Activated CD4-positive, alpha-beta T cell treated with anti-CD3 and anti-CD28 coated beads, Interleukin-10, Interleukin-2, amounts not matched to agents 100 ng/mL and 50 ng/mL, durations not matched to agents 16 hours and 8 hours (primary cell): Measurements from ENCODE around the gene SYNE2.
"Not testable (repeated sequence)": the region's sequence is repeated elsewhere in the genome, so short reads cannot be mapped to it uniquely, and the experiment has no call there.

Experiments used
- DNase-seq: peaks from one replicate; pipeline ENCODE4 v3.0.0-alpha.2; 2020

The SYNE2 gene

GRCh38 chr14:64137657-64138290 is 285.0 kb downstream of the SYNE2 start:
- no peak for DNase-seq

GRCh38 chr14:64147126-64147790 is 294.5 kb downstream of the SYNE2 start:
- DNase-seq, result no peak

- DNase-seq, result no peak
Observed at GRCh38 chr14:64149921-64150320, 297.1 kb downstream of the SYNE2 start.

- no peak for DNase-seq
Observed at GRCh38 chr14:64158608-64159007, 305.8 kb downstream of the SYNE2 start.

- DNase-seq, result no peak
Observed at GRCh38 chr14:64159588-64159987, 306.8 kb downstream of the SYNE2 start.

GRCh38 chr14:64170181-64170580 is 317.4 kb downstream of the SYNE2 start:
- no peak for DNase-seq

GRCh38 chr14:64174922-64175782 is 322.3 kb downstream of the SYNE2 start:
- DNase-seq, result peak; percentile 21

- DNase-seq, result no peak
Observed at GRCh38 chr14:64176330-64176729, 323.5 kb downstream of the SYNE2 start.

GRCh38 chr14:64178814-64179213 is 326.0 kb downstream of the SYNE2 start:
- no peak for DNase-seq

GRCh38 chr14:64182908-64183307 is 330.1 kb downstream of the SYNE2 start:
- DNase-seq, result not testable (repeated sequence)

- no peak for DNase-seq
Observed at GRCh38 chr14:64184103-64184729, 331.4 kb downstream of the SYNE2 start.

GRCh38 chr14:64185184-64185583 is 332.4 kb downstream of the SYNE2 start:
- DNase-seq, result peak; percentile 47

GRCh38 chr14:64186231-64187129 is 333.7 kb downstream of the SYNE2 start:
- DNase-seq, result no peak

GRCh38 chr14:64187331-64187730 is 334.5 kb downstream of the SYNE2 start:
- DNase-seq, result no peak

GRCh38 chr14:64190974-64191502 is 338.2 kb downstream of the SYNE2 start:
- DNase-seq, result no peak

- no peak for DNase-seq
Observed at GRCh38 chr14:64191756-64192155, 339.0 kb downstream of the SYNE2 start.

GRCh38 chr14:64193821-64194220 is 341.0 kb downstream of the SYNE2 start:
- DNase-seq, result no peak

GRCh38 chr14:64194404-64194803 is 341.6 kb downstream of the SYNE2 start:
- no peak for DNase-seq

- peak; percentile 29 for DNase-seq
Observed at GRCh38 chr14:64195199-64195598, 342.4 kb downstream of the SYNE2 start.

- no peak for DNase-seq
Observed at GRCh38 chr14:64196056-64196455, 343.3 kb downstream of the SYNE2 start.

GRCh38 chr14:64196814-64197411 is 344.1 kb downstream of the SYNE2 start:
- DNase-seq, result peak; percentile 14

GRCh38 chr14:64197996-64198395 is 345.2 kb downstream of the SYNE2 start:
- DNase-seq, result no peak
